Measurements from ENCODE around the gene AMOTL2.

DNA sequence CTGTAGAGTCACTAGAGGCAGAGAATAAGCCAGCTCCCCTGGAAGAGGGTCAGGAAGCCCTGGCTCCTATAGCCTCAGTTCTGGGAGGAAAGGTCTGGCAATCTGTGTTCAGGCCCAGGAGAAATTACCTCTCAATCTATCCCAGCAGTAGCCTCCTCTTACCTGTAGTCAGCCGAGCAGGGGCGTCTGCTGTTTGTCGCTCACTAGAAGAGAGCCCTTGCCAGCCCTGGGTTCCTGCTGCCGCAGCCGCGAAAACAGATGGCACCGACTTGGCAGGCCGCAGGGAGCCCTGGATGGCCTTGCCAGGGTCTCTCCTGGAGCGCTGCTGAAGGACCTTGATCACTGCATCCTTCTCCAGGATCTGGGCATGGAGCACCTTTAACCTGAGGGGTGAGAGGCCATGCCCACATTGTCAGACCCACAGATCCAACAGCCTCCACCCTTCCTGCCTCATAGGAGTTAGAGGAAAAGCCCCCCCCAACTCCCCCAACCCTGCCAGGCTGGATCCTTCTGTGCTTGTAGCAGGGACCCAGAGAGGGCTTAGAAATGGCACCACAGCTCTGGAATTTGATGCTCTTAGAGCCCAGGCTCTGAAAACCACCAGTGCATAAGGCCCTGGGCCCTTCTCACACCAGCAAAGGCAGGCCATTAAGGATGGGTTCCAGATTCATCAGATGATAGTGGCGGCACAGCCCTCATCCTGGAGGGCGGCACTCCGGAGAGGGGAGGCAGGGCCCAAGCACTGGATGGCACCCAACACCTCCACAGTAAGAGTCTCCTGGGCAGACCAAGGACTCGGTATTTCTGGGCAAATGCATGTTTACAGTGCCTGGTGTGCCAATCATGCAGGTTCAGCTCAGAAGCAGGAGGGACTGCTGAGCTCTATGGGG, 14.9 kb downstream of the AMOTL2 start:
- TF ChIP-seq EZH2 (IDR thresholded peaks at IDR 0.05; ENCODE audit: insufficient read depth, poor library complexity, severe bottlenecking) = no peak
- no peak for TF ChIP-seq EZH2phosphoT487 (IDR thresholded peaks at IDR 0.05; ENCODE audit: insufficient read depth, low read depth)
